SK-N-SH (cell line): Measurements from ENCODE around the gene MEPCE. TPM values are rescaled to one million over a fixed set of nuclear protein-coding genes. Genes with fewer than 3 reads are reported as not detected.

Experiments used
- CTCF ChIA-PET: fragments of 300-600, 350-600 bp; formaldehyde crosslinking; extraction: SDS; loops from one replicate; lab custom pipeline; 2021; lab: Yijun Ruan, JAX
- POLR2A ChIA-PET: fragments of 350-600 bp; sonication (Branson Sonifier 250); formaldehyde crosslinking; extraction: SDS; loops from one replicate; lab custom pipeline; 2020; ENCODE audit warnings: antibody characterized with exemption, inconsistent platforms; lab: Yijun Ruan, JAX
- DNase-seq: peaks from one replicate; pipeline ENCODE4 v3.0.0; 2012
- H2AFZ ChIP-seq: fragments of 200-600 bp; sonication (generic); 2 replicates; pipeline ENCODE4 v1.8.1; 2016; ENCODE audit warnings: antibody characterized with exemption, mild to moderate bottlenecking, low read depth
- H3F3A ChIP-seq: fragments of 200-600 bp; sonication (generic); replicated peaks from 2 replicates; pipeline ENCODE3; 2016; ENCODE audit warnings: antibody characterized with exemption, mild to moderate bottlenecking; ENCODE audit not compliant: insufficient read depth
- H3K27ac ChIP-seq, 2 experiments: fragments of 200-500 bp in 1 of 2; fragments of 200-600 bp in 1 of 2; sonication (Bioruptor generic) in 1 of 2; sonication (generic), shearing (Covaris generic) in 1 of 2; 2 replicates each; pipeline versions ENCODE4 v1.5.1 to v1.6.1; 2014 to 2016; ENCODE audit warnings: low read depth in 2 of 2, inconsistent platforms in 1 of 2, low read length in 1 of 2, mild to moderate bottlenecking in 1 of 2, mixed read lengths in 1 of 2
- H3K27me3 ChIP-seq: fragments of 200-600 bp; sonication (generic), shearing (Covaris generic); 2 replicates; pipeline ENCODE4 v1.6.1; 2016; ENCODE audit warnings: mixed run types; ENCODE audit not compliant: insufficient read depth
- H3K36me3 ChIP-seq, 2 experiments: fragments of 200-500 bp in 1 of 2; fragments of 200-600 bp in 1 of 2; sonication (Bioruptor generic) in 1 of 2; sonication (generic) in 1 of 2; replicated peaks in 1 of 2; 2 replicates each; pipeline versions ENCODE3 to v1.5.1; 2014 to 2016; ENCODE audit warnings: low read length in 1 of 2, mild to moderate bottlenecking in 1 of 2; ENCODE audit not compliant: insufficient read depth in 2 of 2, control insufficient read depth in 1 of 2
- H3K4me1 ChIP-seq, 2 experiments: fragments of 200-500 bp in 1 of 2; fragments of 200-600 bp in 1 of 2; sonication (Bioruptor generic) in 1 of 2; sonication (generic), shearing (Covaris generic) in 1 of 2; 2 replicates each; pipeline versions ENCODE4 v1.5.1 to v1.6.1; 2014 to 2016; ENCODE audit warnings: low read depth in 1 of 2, low read length in 1 of 2, mixed run types in 1 of 2; ENCODE audit not compliant: insufficient read depth in 2 of 2, control insufficient read depth in 1 of 2
- H3K4me2 ChIP-seq: fragments of 200-600 bp; sonication (generic), shearing (Covaris generic); 2 replicates; pipeline ENCODE4 v1.6.1; 2017; ENCODE audit warnings: mixed run types
- H3K4me3 ChIP-seq, 2 experiments: fragments of 200-500 bp in 1 of 2; fragments of 200-600 bp in 1 of 2; sonication (Bioruptor generic) in 1 of 2; sonication (generic), shearing (Covaris generic) in 1 of 2; 2 replicates each; pipeline versions ENCODE4 v1.5.1 to v1.8.1; 2014 to 2016; ENCODE audit warnings: low read depth in 2 of 2, inconsistent platforms in 1 of 2, low read length in 1 of 2, mild to moderate bottlenecking in 1 of 2, mixed read lengths in 1 of 2, moderate library complexity in 1 of 2
- H3K79me2 ChIP-seq: fragments of 200-600 bp; sonication (generic); 2 replicates; pipeline ENCODE4 v1.8.1; 2017; ENCODE audit warnings: mild to moderate bottlenecking; ENCODE audit not compliant: insufficient read depth
- H3K9ac ChIP-seq: fragments of 200-600 bp; sonication (generic); 2 replicates; pipeline ENCODE4 v1.6.1; 2017; ENCODE audit warnings: mixed run types
- H3K9me2 ChIP-seq: fragments of 200-600 bp; sonication (generic); 2 replicates; pipeline ENCODE4 v1.6.1; 2017; ENCODE audit warnings: mixed run types
- H3K9me3 ChIP-seq: fragments of 200-600 bp; sonication (generic); 2 replicates; pipeline ENCODE4 v1.6.1; 2017; ENCODE audit warnings: mixed run types, mild to moderate bottlenecking, moderate library complexity
- H4K20me1 ChIP-seq: fragments of 200-600 bp; sonication (generic); 2 replicates; pipeline ENCODE4 v1.6.1; 2017; ENCODE audit warnings: mild to moderate bottlenecking, mixed run types; ENCODE audit not compliant: insufficient read depth
- ELF1 ChIP-seq: IDR thresholded peaks from 2 replicates; pipeline ENCODE4 v1.4.0; 2012
- FOXJ3 ChIP-seq: sonication (generic); formaldehyde crosslinking; IDR thresholded peaks from 2 replicates; pipeline ENCODE4 v1.5.1; 2020; ENCODE audit warnings: mild to moderate bottlenecking, missing genetic modification reagents
- FOXM1 ChIP-seq: IDR thresholded peaks from 2 replicates; pipeline ENCODE4 v1.4.0; 2012; ENCODE audit warnings: low read depth, mild to moderate bottlenecking
- GATA2 ChIP-seq: sonication (generic); formaldehyde crosslinking; IDR thresholded peaks from 2 replicates; pipeline ENCODE4 v1.5.0; 2020; ENCODE audit warnings: mild to moderate bottlenecking, missing genetic modification reagents
- IRF3 ChIP-seq: fragments of 150-350 bp; IDR thresholded peaks from 2 replicates; pipeline ENCODE4 v1.6.1; 2016; ENCODE audit warnings: mild to moderate bottlenecking, low read depth, low read length
- JUND ChIP-seq: IDR thresholded peaks from 2 replicates; pipeline ENCODE4 v1.4.0; 2012
- NRF1 ChIP-seq: IDR thresholded peaks from 2 replicates; pipeline ENCODE4 v1.6.1; 2012; ENCODE audit warnings: low read depth, mild to moderate bottlenecking, low read length
- RAD21 ChIP-seq: IDR thresholded peaks from 2 replicates; pipeline ENCODE4 v1.6.1; 2012; ENCODE audit warnings: mild to moderate bottlenecking, low read length
- RCOR1 ChIP-seq: fragments of 150-350 bp; IDR thresholded peaks from 2 replicates; pipeline ENCODE4 v1.6.1; 2017; ENCODE audit warnings: antibody characterized with exemption, low read length
- TCF12 ChIP-seq: IDR thresholded peaks from 2 replicates; pipeline ENCODE4 v1.4.0; 2012
- TEAD4 ChIP-seq: IDR thresholded peaks from 2 replicates; pipeline ENCODE4 v1.4.0; 2012; ENCODE audit warnings: mild to moderate bottlenecking, borderline replicate concordance; ENCODE audit not compliant: insufficient read depth
- YY1 ChIP-seq: IDR thresholded peaks from 2 replicates; pipeline ENCODE4 v1.4.0; 2012; ENCODE audit warnings: low read depth, mild to moderate bottlenecking
- WGBS: methylation state at CpG from one replicate; pipeline ENCODE4 v1.1.6; 2017; ENCODE audit warnings: low lambda C conversion rate; 5-methylcytosine and 5-hydroxymethylcytosine counted together
- polyA plus RNA-seq, 3 experiments: library from polyadenylated mRNA; depleted of rRNA; stranded (reverse); fragments of >200 nt; gene quantifications; 2 replicates each; pipeline ENCODE4 v1.2.3, GENCODE V29; 2012
- TF ChIP-seq, protein P1 (sequence below): IDR thresholded peaks from 2 replicates; pipeline ENCODE4; 2012
- TF ChIP-seq, protein P2 (sequence below): IDR thresholded peaks from 2 replicates; pipeline ENCODE4 v1.4.0; 2012; ENCODE audit warnings: low read depth, borderline replicate concordance

Gene MEPCE
- polyA plus RNA-seq, 1 of the 3 experiments (the other 2 are of a cell fraction): 20.2 TPM

DNA sequence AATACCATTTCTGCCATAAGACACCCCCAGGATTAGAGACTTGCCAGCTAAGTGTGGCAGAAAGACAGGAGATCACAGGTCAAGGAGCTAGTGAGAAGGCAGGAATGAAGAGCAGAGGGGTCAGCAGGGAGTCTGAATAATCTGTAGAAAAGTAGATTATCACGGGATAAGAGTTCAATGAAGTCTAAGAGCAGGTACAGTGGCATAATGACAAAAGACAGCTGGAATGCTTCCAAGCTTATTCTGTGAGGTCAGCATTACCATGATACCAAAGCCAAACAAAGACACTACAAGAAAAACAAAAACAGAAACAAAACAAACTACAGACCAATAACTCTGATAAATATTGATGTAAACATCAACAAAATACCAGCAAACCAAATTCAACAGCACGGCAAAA lies 35.6 kb upstream of the MEPCE start:
- CTCF ChIA-PET: interaction anchor here (1.0 to 3.1 kb wide), 4 partner anchors 9 to 57 kb away, joined by 4 to 24 read pairs (median 4); partner anchors contain the start of gene ZCWPW1
- TF ChIP-seq, protein P1, sequence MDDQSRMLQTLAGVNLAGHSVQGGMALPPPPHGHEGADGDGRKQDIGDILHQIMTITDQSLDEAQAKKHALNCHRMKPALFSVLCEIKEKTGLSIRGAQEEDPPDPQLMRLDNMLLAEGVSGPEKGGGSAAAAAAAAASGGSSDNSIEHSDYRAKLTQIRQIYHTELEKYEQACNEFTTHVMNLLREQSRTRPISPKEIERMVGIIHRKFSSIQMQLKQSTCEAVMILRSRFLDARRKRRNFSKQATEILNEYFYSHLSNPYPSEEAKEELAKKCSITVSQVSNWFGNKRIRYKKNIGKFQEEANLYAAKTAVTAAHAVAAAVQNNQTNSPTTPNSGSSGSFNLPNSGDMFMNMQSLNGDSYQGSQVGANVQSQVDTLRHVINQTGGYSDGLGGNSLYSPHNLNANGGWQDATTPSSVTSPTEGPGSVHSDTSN: no peak
- no peak for TF ChIP-seq NRF1
- no peak for TF ChIP-seq RAD21
- no peak for TF ChIP-seq TEAD4
- TF ChIP-seq FOXJ3 (CRISPR knock-in tag): no peak

GRCh38 chr7:100396421-100396982 lies 33.1 kb upstream of the MEPCE start:
- no peak for DNase-seq
- Histone ChIP-seq H3K4me1 (no peaks in the 10 kb centered on the region), H3K27me3 (no peaks in the 10 kb centered on the region; the same call in 1 of the 2 replicates), H3K4me2 (no peak overlapping the region), H3K36me3 (no peaks in the 10 kb centered on the region), H2AFZ (no peak overlapping the region), H4K20me1 (no peaks in the 10 kb centered on the region), H3K27ac (no peak overlapping the region), H3K9ac (no peak overlapping the region), H3K79me2 (no peaks in the 10 kb centered on the region), H3K9me3 (no peaks in the 10 kb centered on the region), H3F3A (no peaks in the 10 kb centered on the region), H3K4me3 (no peak overlapping the region), H3K9me2 (no peaks in the 10 kb centered on the region)
- ChIA-PET CTCF (interaction anchor here (0.6 to 3.9 kb wide), 3 partner anchors 11 to 163 kb away, joined by 3 to 33 read pairs (median 3); no protein-coding TSS in a partner anchor), POLR2A (no interaction called here)
- WGBS: 62% methylated on average over 9 of the region's 9 CpGs
- TF ChIP-seq TCF12 (no peak), GATA2 (CRISPR knock-in tag) (no peak), JUND (no peak), FOXJ3 (CRISPR knock-in tag) (no peak), RAD21 (no peak), FOXM1 (no peak), IRF3 (no peak), RCOR1 (no peak), YY1 (no peak), ELF1 (no peak)
- TF ChIP-seq, protein P2, sequence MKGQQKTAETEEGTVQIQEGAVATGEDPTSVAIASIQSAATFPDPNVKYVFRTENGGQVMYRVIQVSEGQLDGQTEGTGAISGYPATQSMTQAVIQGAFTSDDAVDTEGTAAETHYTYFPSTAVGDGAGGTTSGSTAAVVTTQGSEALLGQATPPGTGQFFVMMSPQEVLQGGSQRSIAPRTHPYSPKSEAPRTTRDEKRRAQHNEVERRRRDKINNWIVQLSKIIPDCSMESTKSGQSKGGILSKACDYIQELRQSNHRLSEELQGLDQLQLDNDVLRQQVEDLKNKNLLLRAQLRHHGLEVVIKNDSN: no peak
- TF ChIP-seq, all 33 proteins: peak for 0

More for the DNA sequence above, 35.6 kb upstream of the MEPCE start:
- H3K9ac ChIP-seq: no peak overlapping the region
- H3K36me3 ChIP-seq: no peaks in the 10 kb centered on the region
- H3K9me3 ChIP-seq: no peaks in the 10 kb centered on the region
- no peak for DNase-seq
- no peak overlapping the region for H3K4me3 ChIP-seq
- H3F3A ChIP-seq: no peaks in the 10 kb centered on the region
- POLR2A ChIA-PET: interaction anchor here (1.0 kb wide), 1 partner anchor 25 kb away, joined by 3 read pairs; no protein-coding TSS in a partner anchor
- peaks cover 0 to 3% of the 10 kb centered on the region in 2 experiments; a peak in 1 of 4 replicates for H3K4me1 ChIP-seq
- no peaks in the 10 kb centered on the region for H3K79me2 ChIP-seq
- 74% methylated on average over 2 of the region's 2 CpGs for WGBS
- H3K4me2 ChIP-seq: no peak overlapping the region
- H4K20me1 ChIP-seq: no peaks in the 10 kb centered on the region
- no peaks in the 10 kb centered on the region; the same call in 1 of the 2 replicates for H3K27me3 ChIP-seq
- H3K27ac ChIP-seq: no peak overlapping the region
- H2AFZ ChIP-seq: no peak overlapping the region
- H3K9me2 ChIP-seq: no peaks in the 10 kb centered on the region
